HUES64 (cell line): ENCODE data around the gene MS4A15.

Experiments
- H3K27ac ChIP-seq: 2 replicates; pipeline ENCODE4 v1.7.0; 2013; ENCODE audit warnings: low read depth, low read length, inconsistent platforms
- H3K27me3 ChIP-seq: 2 replicates; pipeline ENCODE4 v1.6.1; 2013; ENCODE audit warnings: mild to moderate bottlenecking, low read length; ENCODE audit not compliant: insufficient read depth
- H3K36me3 ChIP-seq: 2 replicates; pipeline ENCODE4 v1.6.1; 2013; ENCODE audit warnings: mild to moderate bottlenecking, low read length; ENCODE audit not compliant: insufficient read depth
- H3K4me1 ChIP-seq: 2 replicates; pipeline ENCODE4 v1.6.1; 2013; ENCODE audit warnings: mild to moderate bottlenecking, low read length, moderate library complexity; ENCODE audit not compliant: insufficient read depth
- H3K4me3 ChIP-seq: 2 replicates; pipeline ENCODE4 v1.5.1; 2013; ENCODE audit warnings: mild to moderate bottlenecking, low read length, moderate library complexity
- H3K9ac ChIP-seq: 2 replicates; pipeline ENCODE4 v1.6.1; 2013; ENCODE audit warnings: mild to moderate bottlenecking, low read depth, low read length
- H3K9me3 ChIP-seq: 2 replicates; pipeline ENCODE4 v1.6.1; 2013; ENCODE audit warnings: low read depth, low read length; ENCODE audit not compliant: insufficient read depth
- WGBS: fragments of 150-250, 120-280 bp; methylation state at CpG from one replicate; pipeline ENCODE4 v1.1.7; 2013; ENCODE audit warnings: missing lambda C conversion rate; 5-methylcytosine and 5-hydroxymethylcytosine counted together

Gene MS4A15

DNA sequence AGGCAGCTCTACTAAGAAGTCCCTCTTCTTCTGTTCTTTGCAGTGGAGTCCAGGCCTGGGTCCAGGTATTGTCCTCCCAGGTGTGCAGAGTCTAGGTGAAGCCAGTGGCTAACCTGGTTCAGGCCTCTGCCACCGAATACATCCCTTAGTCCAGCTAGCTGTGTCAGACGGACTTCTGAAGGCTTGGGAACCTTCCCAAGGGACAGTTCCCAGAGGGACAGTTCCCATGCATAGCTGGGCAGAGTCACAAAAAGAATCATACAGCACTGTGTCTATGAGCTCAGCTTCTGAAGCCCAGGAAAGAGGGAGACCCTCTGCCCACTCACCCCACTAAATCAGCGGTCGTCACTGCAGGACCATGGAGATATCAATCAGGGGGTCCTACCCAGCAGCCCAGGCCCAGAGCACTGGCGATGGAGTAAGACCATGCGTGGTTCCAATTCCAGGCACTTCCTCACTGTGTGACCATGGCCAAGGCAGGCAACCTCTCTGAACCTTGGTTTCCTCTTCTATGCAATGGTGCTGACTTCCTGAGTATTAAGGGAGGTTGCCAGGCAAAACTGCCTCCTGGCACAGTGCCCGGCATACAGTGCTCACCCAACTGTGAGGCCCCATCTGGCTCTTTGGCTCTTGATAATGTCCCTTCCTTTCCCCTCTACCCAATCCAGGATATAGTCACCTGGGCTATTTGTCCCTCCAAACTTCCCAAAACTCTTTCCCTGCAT, 31.9 kb downstream of the MS4A15 start:
- no peaks in the 10 kb centered on the region for H3K36me3 ChIP-seq
- peaks cover 20% of the 10 kb centered on the region for H3K9me3 ChIP-seq
- H3K4me3 ChIP-seq = no peak overlapping the region
- no peaks in the 10 kb centered on the region for H3K27me3 ChIP-seq
- H3K9ac ChIP-seq = no peak overlapping the region
- no peaks in the 10 kb centered on the region for H3K4me1 ChIP-seq
- WGBS = 91% methylated on average over 7 of the region's 7 CpGs
- no peak overlapping the region for H3K27ac ChIP-seq

GRCh38 chr11:60790726-60791125, 34.1 kb downstream of the MS4A15 start:
- no peaks in the 10 kb centered on the region for H3K4me1 ChIP-seq
- no peaks in the 10 kb centered on the region for H3K27me3 ChIP-seq
- no peaks in the 10 kb centered on the region for H3K36me3 ChIP-seq
- WGBS = 89% methylated on average over 3 of the region's 3 CpGs
- H3K9ac ChIP-seq = no peak overlapping the region
- peaks cover 20% of the 10 kb centered on the region for H3K9me3 ChIP-seq
- no peak overlapping the region for H3K27ac ChIP-seq
- H3K4me3 ChIP-seq = no peak overlapping the region

- Histone ChIP-seq H3K27ac (no peak overlapping the region), H3K4me1 (no peaks in the 10 kb centered on the region), H3K36me3 (no peaks in the 10 kb centered on the region), H3K9ac (no peak overlapping the region), H3K27me3 (no peaks in the 10 kb centered on the region), H3K9me3 (peaks cover 20% of the 10 kb centered on the region), H3K4me3 (no peak overlapping the region)
- 91% methylated on average over 4 of the region's 4 CpGs for WGBS
Observed at GRCh38 chr11:60791153-60791933, 34.7 kb downstream of the MS4A15 start.

- no peak overlapping the region for H3K9ac ChIP-seq
- no peaks in the 10 kb centered on the region for H3K4me1 ChIP-seq
- H3K36me3 ChIP-seq = no peaks in the 10 kb centered on the region
- H3K27ac ChIP-seq = no peak overlapping the region
- no peaks in the 10 kb centered on the region for H3K27me3 ChIP-seq
- whole genome bisulfite sequencing = 85% methylated on average over 3 of the region's 3 CpGs
- peaks cover 20% of the 10 kb centered on the region for H3K9me3 ChIP-seq
- no peak overlapping the region for H3K4me3 ChIP-seq
Observed at GRCh38 chr11:60792521-60792920, 35.9 kb downstream of the MS4A15 start.

DNA sequence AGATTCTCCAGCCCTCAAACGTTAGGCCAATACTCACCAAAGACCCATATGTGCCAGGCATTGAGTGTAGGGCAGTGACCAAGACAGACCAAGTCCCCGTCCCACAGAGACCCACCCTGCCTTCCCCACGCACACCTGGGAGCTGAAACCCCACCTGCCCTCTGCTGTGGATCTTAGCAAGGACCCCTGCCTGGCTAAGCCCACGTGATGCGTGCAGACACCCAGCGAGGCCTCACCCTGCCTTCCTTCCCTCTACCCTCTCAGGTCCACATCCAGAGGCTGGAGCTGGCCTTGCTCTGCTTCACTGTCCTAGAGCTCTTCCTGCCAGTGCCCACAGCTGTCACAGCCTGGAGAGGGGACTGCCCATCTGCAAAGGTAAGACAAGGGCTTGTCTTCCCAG, 38.6 kb downstream of the MS4A15 start:
- Histone ChIP-seq H3K9me3 (peaks cover 20% of the 10 kb centered on the region), H3K4me3 (no peak overlapping the region), H3K27ac (no peak overlapping the region), H3K4me1 (no peaks in the 10 kb centered on the region), H3K9ac (no peak overlapping the region), H3K27me3 (no peaks in the 10 kb centered on the region), H3K36me3 (no peaks in the 10 kb centered on the region)
- WGBS = 87% methylated on average over 6 of the region's 6 CpGs

DNA sequence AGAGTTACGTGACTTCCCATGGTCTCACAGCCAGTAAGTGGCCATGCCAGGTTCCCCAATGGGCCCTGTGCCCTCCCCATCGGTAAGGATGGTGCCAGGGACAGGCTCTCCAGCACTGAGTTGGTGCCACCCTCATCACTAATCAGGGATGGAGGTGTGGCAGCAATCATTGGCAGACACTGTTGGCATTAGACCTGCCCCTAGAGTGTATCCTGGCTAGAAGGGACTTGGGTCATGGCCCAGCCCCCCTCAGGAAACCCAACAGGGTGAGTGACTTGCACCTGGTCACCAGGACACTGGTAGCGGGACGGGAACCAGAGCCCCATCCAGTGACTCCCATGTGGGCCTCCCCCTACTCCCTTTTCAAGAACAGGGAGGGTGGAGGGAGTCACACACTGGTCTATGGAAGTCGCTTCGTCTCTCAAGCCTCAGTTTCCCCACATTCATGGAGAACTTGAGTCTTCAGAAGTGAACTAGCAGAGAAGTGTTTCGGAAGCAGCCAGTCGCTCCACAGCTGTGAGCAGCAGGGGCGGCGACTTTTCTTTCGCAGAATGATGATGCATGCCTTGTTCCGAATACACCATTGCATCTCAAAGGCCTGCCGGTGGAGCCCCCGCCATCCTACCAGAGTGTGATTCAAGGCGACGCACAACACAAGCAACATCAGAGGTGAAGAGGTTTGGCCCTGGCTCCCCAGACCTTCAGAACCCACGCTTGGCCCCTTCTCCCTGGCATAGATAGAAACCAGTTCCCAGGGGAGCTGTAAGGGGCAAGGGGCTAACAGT, 41.4 kb downstream of the MS4A15 start:
- H3K9ac ChIP-seq = no peak overlapping the region
- WGBS = 86% methylated on average over 17 of the region's 17 CpGs
- no peak overlapping the region for H3K27ac ChIP-seq
- no peaks in the 10 kb centered on the region for H3K4me1 ChIP-seq
- 0 out of 2 replicates have a peak, but pooled peaks cover 3% of the 10 kb centered on the region for H3K27me3 ChIP-seq
- H3K36me3 ChIP-seq = no peaks in the 10 kb centered on the region
- H3K4me3 ChIP-seq = no peak overlapping the region
- peaks cover 5% of the 10 kb centered on the region for H3K9me3 ChIP-seq

DNA sequence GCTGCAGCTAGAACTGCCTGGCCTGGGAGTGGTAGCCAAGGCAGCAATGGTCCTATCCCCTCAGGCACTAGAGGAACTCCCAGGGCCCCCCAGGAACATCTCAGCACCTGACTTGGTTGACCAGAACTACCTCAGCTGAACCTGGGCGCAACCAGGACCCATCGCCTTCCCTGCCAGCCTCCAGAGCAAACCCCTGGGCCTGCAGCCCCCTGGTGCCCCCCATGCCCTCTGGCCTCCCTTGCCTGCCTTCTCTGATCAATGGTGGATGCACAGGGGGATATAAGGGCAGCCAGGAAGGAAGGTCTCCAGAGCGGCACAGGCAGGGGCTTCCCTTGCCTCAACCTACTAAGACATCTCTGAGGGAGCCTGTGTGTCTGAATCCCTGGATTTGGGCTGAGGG, 42.0 kb downstream of the MS4A15 start:
- no peaks in the 10 kb centered on the region for H3K36me3 ChIP-seq
- no peak overlapping the region for H3K4me3 ChIP-seq
- H3K27ac ChIP-seq = no peak overlapping the region
- H3K9ac ChIP-seq = no peak overlapping the region
- H3K9me3 ChIP-seq = no peaks in the 10 kb centered on the region
- 0 out of 2 replicates have a peak, but pooled peaks cover 3% of the 10 kb centered on the region for H3K27me3 ChIP-seq
- no peaks in the 10 kb centered on the region for H3K4me1 ChIP-seq
- WGBS = 96% methylated on average over 3 of the region's 3 CpGs

- Histone ChIP-seq H3K4me3 (no peak overlapping the region), H3K9ac (no peak overlapping the region), H3K4me1 (no peaks in the 10 kb centered on the region), H3K27ac (no peak overlapping the region), H3K27me3 (0 out of 2 replicates have a peak, but pooled peaks cover 3% of the 10 kb centered on the region), H3K36me3 (no peaks in the 10 kb centered on the region), H3K9me3 (no peaks in the 10 kb centered on the region)
- 92% methylated on average over 10 of the region's 10 CpGs for WGBS
Observed at GRCh38 chr11:60801194-60801593, 44.5 kb downstream of the MS4A15 start.

DNA sequence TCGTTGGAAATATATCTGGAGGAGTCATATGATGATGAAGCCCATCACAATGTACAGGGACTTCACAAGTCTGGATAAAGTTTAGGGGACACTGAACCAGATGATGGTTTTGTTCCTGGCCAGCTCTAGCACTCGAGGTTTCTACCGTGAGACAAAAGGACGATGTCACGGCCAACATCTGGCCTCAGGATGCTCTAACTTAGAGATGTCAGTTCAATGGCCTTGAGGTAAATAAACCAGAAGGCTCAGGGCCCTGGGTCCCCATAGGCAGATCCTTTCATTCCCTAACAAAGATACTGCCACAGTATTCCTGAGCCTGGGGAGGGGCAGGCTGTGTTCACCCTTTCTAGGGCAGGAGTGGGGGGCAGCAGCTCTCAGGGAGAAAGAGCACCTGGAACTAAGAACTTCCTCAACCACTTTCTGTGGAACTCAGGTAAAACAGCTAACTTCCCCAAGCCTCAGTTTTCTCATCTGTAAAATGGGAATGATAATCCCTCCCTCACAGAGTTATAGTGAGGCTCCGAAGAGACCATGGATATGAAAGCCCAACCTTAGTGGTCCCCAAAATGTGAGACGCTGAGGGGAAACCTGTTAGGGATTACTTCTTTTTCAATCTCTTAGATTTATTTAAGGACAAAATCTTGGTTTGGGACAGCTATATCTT, 46.7 kb downstream of the MS4A15 start:
- no peak overlapping the region for H3K4me3 ChIP-seq
- no peaks in the 10 kb centered on the region for H3K36me3 ChIP-seq
- no peaks in the 10 kb centered on the region for H3K4me1 ChIP-seq
- WGBS = 82% methylated on average over 7 of the region's 7 CpGs
- H3K27ac ChIP-seq = no peak overlapping the region
- H3K9ac ChIP-seq = no peak overlapping the region
- H3K9me3 ChIP-seq = no peaks in the 10 kb centered on the region
- 0 out of 2 replicates have a peak, but pooled peaks cover 3% of the 10 kb centered on the region for H3K27me3 ChIP-seq

- Histone ChIP-seq H3K9me3 (no peaks in the 10 kb centered on the region), H3K27ac (no peak overlapping the region), H3K27me3 (no peaks in the 10 kb centered on the region; the same call in 1 of the 2 replicates), H3K9ac (no peak overlapping the region), H3K36me3 (no peaks in the 10 kb centered on the region), H3K4me3 (no peak overlapping the region), H3K4me1 (no peaks in the 10 kb centered on the region)
- 82% methylated on average over 3 of the region's 3 CpGs for WGBS
Observed at GRCh38 chr11:60809249-60809648, 52.6 kb downstream of the MS4A15 start.
